MM.1S (cell line): ENCODE data around the gene TBRG1.

Experiments
- CTCF ChIP-seq: fragments of 300-600 bp; sonication (generic); IDR thresholded peaks from 2 replicates; pipeline ENCODE4 v1.5.1; 2016; ENCODE audit warnings: antibody characterized with exemption, low read length, mixed read lengths
- EZH2 ChIP-seq: fragments of 300-600 bp; sonication (generic); optimal IDR thresholded peaks from 2 replicates; pipeline ENCODE3; 2017; ENCODE audit warnings: low read depth, mild to moderate bottlenecking, antibody characterized with exemption, low read length, mixed read lengths
- EZH2phosphoT487 ChIP-seq: fragments of 300-600 bp; sonication (generic); IDR thresholded peaks from 2 replicates; pipeline ENCODE4 v1.6.1; 2018; ENCODE audit warnings: antibody characterized with exemption, low read length

GRCh38 chr11:124635932-124636331 is 13.3 kb downstream of the TBRG1 start:
- TF ChIP-seq CTCF (no peak), EZH2 (no peak), EZH2phosphoT487 (no peak)
